NK-92 (cell line): ENCODE results near the gene CCT6A.
"Not testable (repeated sequence)": the region's sequence is repeated elsewhere in the genome, so short reads cannot be mapped to it uniquely, and the experiment has no call there.

Source experiments
- DNase-seq: peaks from one replicate; lab custom pipeline; 2025; ENCODE audit not compliant: unreplicated experiment; lab: John Stamatoyannopoulos, UW

Gene CCT6A

GRCh38 chr7:56051339-56052191, at the start of gene CCT6A, which contains the start of gene PSPH:
CCT6A (plus strand) TSS chr7:56051765; CDS start chr7:56051849, 84 bp downstream.
PSPH (minus strand) TSS chr7:56051444; CDS start chr7:56021212, 30,232 bp downstream.
- peak; percentile 39 for DNase-seq

- DNase-seq: no peak
Measured at GRCh38 chr7:56003749-56004148, 47.8 kb upstream of the CCT6A start.

- DNase-seq: no peak
Measured at GRCh38 chr7:56007167-56007652, 44.4 kb upstream of the CCT6A start.

GRCh38 chr7:56007891-56008290, 43.7 kb upstream of the CCT6A start:
- no peak for DNase-seq

GRCh38 chr7:56009695-56010094, 41.9 kb upstream of the CCT6A start:
- no peak for DNase-seq

- not testable (repeated sequence) for DNase-seq
Measured at GRCh38 chr7:56017015-56017414, 34.5 kb upstream of the CCT6A start.

- no peak for DNase-seq
Measured at GRCh38 chr7:56019501-56019900, 32.1 kb upstream of the CCT6A start.

GRCh38 chr7:56023500-56023899, 28.1 kb upstream of the CCT6A start:
- no peak for DNase-seq

- no peak for DNase-seq
Measured at GRCh38 chr7:56026538-56026937, 25.0 kb upstream of the CCT6A start.

GRCh38 chr7:56028942-56029630, 22.5 kb upstream of the CCT6A start:
- no peak for DNase-seq

GRCh38 chr7:56030340-56030739, 21.2 kb upstream of the CCT6A start:
- no peak for DNase-seq

- not testable (repeated sequence) for DNase-seq
Measured at GRCh38 chr7:56031556-56031955, 20.0 kb upstream of the CCT6A start.

- not testable (repeated sequence) for DNase-seq
Measured at GRCh38 chr7:56032578-56032977, 19.0 kb upstream of the CCT6A start.

GRCh38 chr7:56033671-56034432, 17.7 kb upstream of the CCT6A start:
- DNase-seq: no peak

GRCh38 chr7:56040730-56041129, 10.8 kb upstream of the CCT6A start:
- no peak for DNase-seq

- not testable (repeated sequence) for DNase-seq
Measured at GRCh38 chr7:56045758-56046157, 5.8 kb upstream of the CCT6A start.

GRCh38 chr7:56046721-56047445, 4.7 kb upstream of the CCT6A start:
- DNase-seq: no peak

GRCh38 chr7:56047446-56048116, 4.0 kb upstream of the CCT6A start:
- DNase-seq: not testable (repeated sequence)

- DNase-seq: no peak
Measured at GRCh38 chr7:56048245-56048644, 3.3 kb upstream of the CCT6A start.

GRCh38 chr7:56048763-56049162, 2.8 kb upstream of the CCT6A start:
- not testable (repeated sequence) for DNase-seq
